ENCODE measurements around the gene ABHD2.
"Not testable (repeated sequence)": the region's sequence is repeated elsewhere in the genome, so short reads cannot be mapped to it uniquely, and the experiment has no call there.

ABHD2 gene

GRCh38 chr15:89087830-89088604, at the start of gene ABHD2:
Gene ABHD2 (plus strand): TSS chr15:89088456. CDS start chr15:89116328, 27,872 bp downstream.
- DNase-seq, result peak; percentile 99

- DNase-seq, result no peak
Measured at GRCh38 chr15:89039142-89039541, 49.1 kb upstream of the ABHD2 start.

- DNase-seq, result no peak
Measured at GRCh38 chr15:89041507-89041906, 46.7 kb upstream of the ABHD2 start.

GRCh38 chr15:89042387-89042786, 45.9 kb upstream of the ABHD2 start:
- no peak for DNase-seq

- DNase-seq, result no peak
Measured at GRCh38 chr15:89043031-89044002, 44.9 kb upstream of the ABHD2 start.

- not testable (repeated sequence) for DNase-seq
Measured at GRCh38 chr15:89049016-89049666, 39.1 kb upstream of the ABHD2 start.

GRCh38 chr15:89051875-89052274, 36.4 kb upstream of the ABHD2 start:
- no peak for DNase-seq

- no peak for DNase-seq
Measured at GRCh38 chr15:89052474-89052873, 35.8 kb upstream of the ABHD2 start.

GRCh38 chr15:89054873-89055272, 33.4 kb upstream of the ABHD2 start:
- no peak for DNase-seq

- DNase-seq, result no peak
Measured at GRCh38 chr15:89057506-89058133, 30.6 kb upstream of the ABHD2 start.

- no peak for DNase-seq
Measured at GRCh38 chr15:89058376-89058775, 29.9 kb upstream of the ABHD2 start.

- DNase-seq, result no peak
Measured at GRCh38 chr15:89058876-89059405, 29.3 kb upstream of the ABHD2 start.

- DNase-seq, result no peak
Measured at GRCh38 chr15:89066280-89066679, 22.0 kb upstream of the ABHD2 start.

GRCh38 chr15:89067751-89068150, 20.5 kb upstream of the ABHD2 start:
- no peak for DNase-seq

GRCh38 chr15:89068325-89068784, 19.9 kb upstream of the ABHD2 start:
- no peak for DNase-seq

- DNase-seq, result no peak
Measured at GRCh38 chr15:89070197-89071124, 17.8 kb upstream of the ABHD2 start.

- DNase-seq, result no peak
Measured at GRCh38 chr15:89071471-89071870, 16.8 kb upstream of the ABHD2 start.

GRCh38 chr15:89072277-89072869, 15.9 kb upstream of the ABHD2 start:
- no peak for DNase-seq

GRCh38 chr15:89074402-89075012, 13.7 kb upstream of the ABHD2 start:
- DNase-seq, result no peak

GRCh38 chr15:89075101-89075640, 13.1 kb upstream of the ABHD2 start:
- DNase-seq, result no peak

All from NCI-H1436 treated with DMSO at 0.1 percent for 48 hours (cell line).